BLaER1 treated with 17β-estradiol and CSF1 and Interleukin-3, amounts not matched to agents 10 nM and 100 nM (cell line): ENCODE measurements around the gene IHH.

ENCODE experiments used
- H3K27ac ChIP-seq, 11 experiments: shearing (Covaris generic); formaldehyde crosslinking; 2 replicates each; pipeline ENCODE4 v1.8.1; 2022
- H3K27me3 ChIP-seq, 11 experiments: shearing (Covaris generic); formaldehyde crosslinking; 2 replicates each; pipeline ENCODE4 v1.8.1; 2022
- H3K36me3 ChIP-seq, 11 experiments: shearing (Covaris generic); formaldehyde crosslinking; 2 replicates each; pipeline ENCODE4 v1.8.1; 2022
- H3K4me1 ChIP-seq, 10 experiments: shearing (Covaris generic); formaldehyde crosslinking; 2 replicates each; pipeline ENCODE4 v1.8.1; 2022
- H3K4me2 ChIP-seq, 11 experiments: shearing (Covaris generic); formaldehyde crosslinking; 2 replicates each; pipeline ENCODE4 v1.8.1; 2022
- H3K4me3 ChIP-seq, 10 experiments: shearing (Covaris generic); formaldehyde crosslinking; 2 replicates each; pipeline ENCODE4 v1.8.1; 2022
- H3K9ac ChIP-seq, 11 experiments: shearing (Covaris generic); formaldehyde crosslinking; 2 replicates each; pipeline ENCODE4 v1.8.1; 2022
- H3K9me3 ChIP-seq, 11 experiments: shearing (Covaris generic); formaldehyde crosslinking; replicated peaks in 1 of 11; 2 replicates each; pipeline ENCODE4 v1.8.1; 2022
- H4K20me1 ChIP-seq, 11 experiments: shearing (Covaris generic); formaldehyde crosslinking; 2 replicates each; pipeline ENCODE4 v1.8.1; 2022
- Cebpa-rat ChIP-seq, 11 experiments: shearing (Covaris generic); IDR thresholded peaks; 2 replicates each; pipeline ENCODE4 v1.8.1; 2022

IHH gene

GRCh38 chr2:219056176-219056895, 4.4 kb downstream of the IHH start:
- no peak for TF ChIP-seq Cebpa-rat (IDR thresholded peaks at IDR 0.05)
- no peak overlapping the region for H3K9ac ChIP-seq
- H3K4me2 ChIP-seq, result no peak overlapping the region
- no peaks in the 10 kb centered on the region for H3K9me3 ChIP-seq
- H3K36me3 ChIP-seq, result no peaks in the 10 kb centered on the region
- no peak overlapping the region for H3K27ac ChIP-seq
- peaks cover 0 to 3% (median 0%) of the 10 kb centered on the region in 10 experiments; a peak in 3 of 20 replicates for H3K4me1 ChIP-seq
- peaks cover 69 to 95% (median 84%) of the 10 kb centered on the region in 11 experiments for H3K27me3 ChIP-seq
- no peak overlapping the region for H3K4me3 ChIP-seq
- peaks cover 0 to 89% (median 43%) of the 10 kb centered on the region in 11 experiments; a peak in 17 of 22 replicates for H4K20me1 ChIP-seq

- peaks cover 0 to 3% (median 0%) of the 10 kb centered on the region in 10 experiments; a peak in 3 of 20 replicates for H3K4me1 ChIP-seq
- H3K27me3 ChIP-seq, result peaks cover 58 to 84% (median 73%) of the 10 kb centered on the region in 11 experiments
- no peaks in the 10 kb centered on the region for H3K9me3 ChIP-seq
- H3K9ac ChIP-seq, result no peak overlapping the region
- H3K36me3 ChIP-seq, result no peaks in the 10 kb centered on the region
- TF ChIP-seq Cebpa-rat (IDR thresholded peaks at IDR 0.05), result no peak
- H3K4me2 ChIP-seq, result no peak overlapping the region
- H3K4me3 ChIP-seq, result no peak overlapping the region
- H3K27ac ChIP-seq, result no peak overlapping the region
- peaks cover 0 to 87% (median 41%) of the 10 kb centered on the region in 11 experiments; a peak in 17 of 22 replicates for H4K20me1 ChIP-seq
Observed at GRCh38 chr2:219054956-219055903, 5.5 kb downstream of the IHH start.

GRCh38 chr2:219049282-219049681, 11.4 kb downstream of the IHH start:
- H3K27me3 ChIP-seq, result peaks cover 0 to 45% (median 28%) of the 10 kb centered on the region in 11 experiments; a peak in 14 of 22 replicates
- no peaks in the 10 kb centered on the region for H3K4me1 ChIP-seq
- no peak overlapping the region for H3K27ac ChIP-seq
- no peak overlapping the region for H3K4me3 ChIP-seq
- TF ChIP-seq Cebpa-rat (IDR thresholded peaks at IDR 0.05), result no peak
- H4K20me1 ChIP-seq, result peaks cover 0 to 30% (median 0%) of the 10 kb centered on the region in 11 experiments; a peak in 8 of 22 replicates
- H3K9ac ChIP-seq, result no peak overlapping the region
- H3K9me3 ChIP-seq, result no peaks in the 10 kb centered on the region
- no peaks in the 10 kb centered on the region for H3K36me3 ChIP-seq
- H3K4me2 ChIP-seq, result no peak overlapping the region

- Histone ChIP-seq H3K4me1 (no peaks in the 10 kb centered on the region), H3K4me3 (no peak overlapping the region), H3K4me2 (no peak overlapping the region), H3K27ac (no peak overlapping the region), H3K36me3 (no peaks in the 10 kb centered on the region), H3K9ac (no peak overlapping the region), H3K27me3 (peaks cover 0 to 37% (median 18%) of the 10 kb centered on the region in 11 experiments; a peak in 11 of 22 replicates), H4K20me1 (peaks cover 0 to 16% (median 0%) of the 10 kb centered on the region in 11 experiments; a peak in 8 of 22 replicates), H3K9me3 (no peaks in the 10 kb centered on the region)
- no peak for TF ChIP-seq Cebpa-rat (IDR thresholded peaks at IDR 0.05)
Observed at GRCh38 chr2:219045937-219046550, 14.7 kb downstream of the IHH start.

DNA sequence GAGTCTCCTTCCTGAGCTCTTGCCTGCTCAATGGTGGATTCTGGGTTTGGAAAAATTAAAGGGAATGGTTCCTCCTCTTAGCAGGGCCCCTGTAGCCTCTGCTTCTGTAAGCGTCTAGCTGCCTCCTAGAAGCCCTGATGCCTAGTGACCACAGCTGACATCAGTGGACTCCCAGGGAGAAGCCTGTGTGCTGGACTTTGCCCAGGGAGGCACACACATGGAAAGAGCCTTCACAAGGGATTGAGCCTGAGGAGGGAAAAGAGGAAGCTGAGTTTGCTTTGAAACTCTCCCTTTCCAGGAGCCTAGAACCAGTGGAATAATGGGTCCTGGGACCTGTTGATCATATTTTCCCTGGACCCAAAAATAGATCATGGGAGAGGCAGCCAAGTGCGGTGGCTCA, 18.0 kb downstream of the IHH start:
- H3K9me3 ChIP-seq, result no peaks in the 10 kb centered on the region
- H3K4me3 ChIP-seq, result no peak overlapping the region
- no peak overlapping the region for H3K27ac ChIP-seq
- peaks cover 0 to 33% (median 10%) of the 10 kb centered on the region in 11 experiments; a peak in 11 of 22 replicates for H3K27me3 ChIP-seq
- TF ChIP-seq Cebpa-rat (IDR thresholded peaks at IDR 0.05), result no peak
- no peak overlapping the region for H3K9ac ChIP-seq
- peaks cover 0 to 20% (median 0%) of the 10 kb centered on the region in 11 experiments; a peak in 6 of 22 replicates for H4K20me1 ChIP-seq
- no peak overlapping the region for H3K4me2 ChIP-seq
- H3K4me1 ChIP-seq, result no peaks in the 10 kb centered on the region
- H3K36me3 ChIP-seq, result no peaks in the 10 kb centered on the region

DNA sequence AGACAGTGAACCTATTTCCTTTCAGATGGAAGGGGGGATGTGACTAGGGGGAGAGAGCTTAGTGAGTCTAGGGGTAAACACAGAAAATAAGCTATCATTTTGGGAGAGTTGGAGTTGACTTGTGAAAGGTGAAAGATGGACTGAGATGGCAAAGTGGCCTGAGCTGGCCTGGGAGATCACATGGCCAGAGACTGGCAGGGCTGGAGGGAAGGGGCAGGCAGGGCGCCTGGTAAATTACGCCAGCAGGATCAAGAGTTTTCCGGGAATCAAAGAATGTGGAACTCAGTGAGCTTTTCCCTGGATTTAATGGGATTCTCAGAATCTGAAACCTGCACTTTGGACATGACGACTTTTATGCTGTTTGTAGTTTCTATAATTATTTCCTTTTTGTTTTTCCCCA, 18.6 kb downstream of the IHH start:
- TF ChIP-seq Cebpa-rat (IDR thresholded peaks at IDR 0.05), result no peak
- H3K27ac ChIP-seq, result no peak overlapping the region
- H3K27me3 ChIP-seq, result peaks cover 0 to 31% (median 10%) of the 10 kb centered on the region in 11 experiments; a peak in 10 of 22 replicates
- no peak overlapping the region for H3K4me3 ChIP-seq
- H3K9ac ChIP-seq, result no peak overlapping the region
- no peak overlapping the region for H3K4me2 ChIP-seq
- no peaks in the 10 kb centered on the region for H3K36me3 ChIP-seq
- peaks cover 0 to 25% (median 0%) of the 10 kb centered on the region in 11 experiments; a peak in 4 of 22 replicates for H4K20me1 ChIP-seq
- no peaks in the 10 kb centered on the region for H3K4me1 ChIP-seq
- H3K9me3 ChIP-seq, result no peaks in the 10 kb centered on the region

DNA sequence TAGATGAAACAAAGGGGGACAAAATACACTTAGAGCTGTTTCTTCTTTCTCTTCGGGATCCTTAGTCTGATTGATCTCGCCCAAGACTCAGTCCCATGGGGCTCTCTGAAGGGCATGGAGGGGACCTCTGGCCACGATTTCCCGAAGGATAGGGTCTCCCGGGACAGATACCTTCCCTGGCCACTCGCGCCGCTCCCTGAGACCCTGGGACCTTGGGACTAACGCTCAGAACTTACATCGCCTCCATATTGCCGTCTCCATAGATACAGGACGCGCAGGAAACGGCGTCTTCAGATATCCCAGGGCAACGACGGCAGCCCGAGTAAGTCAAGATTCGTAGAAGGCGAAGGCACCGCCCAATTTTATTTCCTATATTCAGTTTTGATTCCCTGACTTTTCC, 19.5 kb downstream of the IHH start, which contains the start of gene CFAP65:
Gene CFAP65, minus strand, starts transcription at position 265 of the 400 bp plus-strand sequence. CDS start 2,468 bp downstream, outside the sequence.
- H3K27me3 ChIP-seq, result peaks cover 0 to 24% (median 10%) of the 10 kb centered on the region in 11 experiments; a peak in 9 of 22 replicates

GRCh38 chr2:219038600-219038999, 22.1 kb downstream of the IHH start:
- H4K20me1 ChIP-seq, result peaks cover 0 to 29% (median 0%) of the 10 kb centered on the region in 11 experiments; a peak in 4 of 22 replicates
- H3K9ac ChIP-seq, result no peak overlapping the region
- H3K36me3 ChIP-seq, result no peaks in the 10 kb centered on the region
- H3K27ac ChIP-seq, result no peak overlapping the region
- TF ChIP-seq Cebpa-rat (IDR thresholded peaks at IDR 0.05), result no peak
- no peak overlapping the region for H3K4me3 ChIP-seq
- H3K4me1 ChIP-seq, result no peaks in the 10 kb centered on the region
- H3K27me3 ChIP-seq, result peaks cover 0 to 32% (median 10%) of the 10 kb centered on the region in 11 experiments; a peak in 9 of 22 replicates
- no peak overlapping the region for H3K4me2 ChIP-seq
- no peaks in the 10 kb centered on the region for H3K9me3 ChIP-seq

More for the DNA sequence above, 19.5 kb downstream of the IHH start, which contains the start of gene CFAP65:
- no peak within 1 kb of the TSS for H3K4me2 ChIP-seq
- no peak for TF ChIP-seq Cebpa-rat (IDR thresholded peaks at IDR 0.05)
- H3K4me1 ChIP-seq, result no peaks in the 10 kb centered on the region
- H3K4me3 ChIP-seq, result no peak within 1 kb of the TSS
- no peak within 1 kb of the TSS for H3K9ac ChIP-seq
- H3K27ac ChIP-seq, result no peak within 1 kb of the TSS
- H4K20me1 ChIP-seq, result peaks cover 0 to 29% (median 0%) of the 10 kb centered on the region in 11 experiments; a peak in 4 of 22 replicates
- no peaks in the 10 kb centered on the region for H3K9me3 ChIP-seq
- no peaks in the 10 kb centered on the region for H3K36me3 ChIP-seq
